Ishikawa (cell line): ENCODE measurements around the gene NEUROD4.

Source experiments
- CEBPB ChIP-seq: IDR thresholded peaks from 2 replicates; pipeline ENCODE4 v1.6.1; 2012
- CREB1 ChIP-seq: IDR thresholded peaks from 2 replicates; pipeline ENCODE4 v1.6.1; 2012; ENCODE audit warnings: low read depth
- EGR1 ChIP-seq: IDR thresholded peaks from 2 replicates; pipeline ENCODE4 v1.6.1; 2012
- EP300 ChIP-seq: IDR thresholded peaks from 2 replicates; pipeline ENCODE4 v1.6.1; 2012; ENCODE audit warnings: borderline replicate concordance
- FOXM1 ChIP-seq: IDR thresholded peaks from 2 replicates; pipeline ENCODE4 v1.6.1; 2012; ENCODE audit warnings: low read depth, borderline replicate concordance
- NFIC ChIP-seq: IDR thresholded peaks from 2 replicates; pipeline ENCODE4 v1.6.1; 2012
- RAD21 ChIP-seq: IDR thresholded peaks from 2 replicates; pipeline ENCODE4 v1.6.1; 2012; ENCODE audit warnings: low read depth
- TAF1 ChIP-seq: IDR thresholded peaks from 2 replicates; pipeline ENCODE4 v1.6.1; 2012; ENCODE audit warnings: low read depth, mild to moderate bottlenecking
- TCF12 ChIP-seq: IDR thresholded peaks from 2 replicates; pipeline ENCODE4 v1.6.1; 2012; ENCODE audit warnings: low read depth
- TEAD4 ChIP-seq: IDR thresholded peaks from 2 replicates; pipeline ENCODE4 v1.6.1; 2012
- YY1 ChIP-seq: IDR thresholded peaks from 2 replicates; pipeline ENCODE4 v1.6.1; 2012; ENCODE audit warnings: low read depth
- ZBTB7A ChIP-seq: IDR thresholded peaks from 2 replicates; pipeline ENCODE4 v1.6.1; 2012; ENCODE audit warnings: low read depth
- TF ChIP-seq, protein P1 (sequence below): IDR thresholded peaks from 2 replicates; pipeline ENCODE4 v1.6.1; 2012
- TF ChIP-seq, protein P2 (sequence below): IDR thresholded peaks from 2 replicates; pipeline ENCODE4 v1.6.1; 2012
- TF ChIP-seq, protein P3 (sequence below): IDR thresholded peaks from 2 replicates; pipeline ENCODE4 v1.6.1; 2012; ENCODE audit warnings: low read depth, mild to moderate bottlenecking

The NEUROD4 gene

DNA sequence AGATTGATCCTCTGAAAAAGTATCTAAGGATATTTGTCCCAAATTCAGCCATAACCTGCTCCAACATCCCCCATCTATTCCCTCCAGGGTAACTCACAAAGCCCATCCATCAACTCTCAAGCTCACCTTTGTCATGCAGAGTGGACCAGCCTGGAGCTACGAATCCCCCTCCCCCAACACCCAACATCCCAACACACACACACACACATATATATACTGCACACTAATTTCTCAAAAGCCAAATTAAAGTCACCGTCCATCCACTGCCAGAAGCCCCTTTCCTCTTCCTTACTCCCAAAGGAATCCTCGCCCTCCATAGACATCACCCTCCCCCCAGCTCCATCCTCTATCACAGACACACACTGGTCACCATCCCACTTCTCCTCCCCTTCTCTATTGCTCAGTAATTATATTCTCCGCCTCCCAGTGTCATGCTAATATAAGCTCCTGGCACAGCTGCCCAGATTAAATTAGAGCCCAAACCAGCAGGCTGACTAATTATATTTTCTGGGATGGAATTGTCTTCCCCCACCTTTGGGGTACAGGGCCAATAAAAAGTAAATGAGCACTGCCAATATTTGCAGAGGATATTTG is 21.7 kb upstream of the NEUROD4 start:
- TF ChIP-seq CREB1 (no peak), NFIC (no peak), EP300 (no peak), ZBTB7A (no peak), CEBPB (no peak)
- TF ChIP-seq, protein P1, sequence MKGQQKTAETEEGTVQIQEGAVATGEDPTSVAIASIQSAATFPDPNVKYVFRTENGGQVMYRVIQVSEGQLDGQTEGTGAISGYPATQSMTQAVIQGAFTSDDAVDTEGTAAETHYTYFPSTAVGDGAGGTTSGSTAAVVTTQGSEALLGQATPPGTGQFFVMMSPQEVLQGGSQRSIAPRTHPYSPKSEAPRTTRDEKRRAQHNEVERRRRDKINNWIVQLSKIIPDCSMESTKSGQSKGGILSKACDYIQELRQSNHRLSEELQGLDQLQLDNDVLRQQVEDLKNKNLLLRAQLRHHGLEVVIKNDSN = no peak

DNA sequence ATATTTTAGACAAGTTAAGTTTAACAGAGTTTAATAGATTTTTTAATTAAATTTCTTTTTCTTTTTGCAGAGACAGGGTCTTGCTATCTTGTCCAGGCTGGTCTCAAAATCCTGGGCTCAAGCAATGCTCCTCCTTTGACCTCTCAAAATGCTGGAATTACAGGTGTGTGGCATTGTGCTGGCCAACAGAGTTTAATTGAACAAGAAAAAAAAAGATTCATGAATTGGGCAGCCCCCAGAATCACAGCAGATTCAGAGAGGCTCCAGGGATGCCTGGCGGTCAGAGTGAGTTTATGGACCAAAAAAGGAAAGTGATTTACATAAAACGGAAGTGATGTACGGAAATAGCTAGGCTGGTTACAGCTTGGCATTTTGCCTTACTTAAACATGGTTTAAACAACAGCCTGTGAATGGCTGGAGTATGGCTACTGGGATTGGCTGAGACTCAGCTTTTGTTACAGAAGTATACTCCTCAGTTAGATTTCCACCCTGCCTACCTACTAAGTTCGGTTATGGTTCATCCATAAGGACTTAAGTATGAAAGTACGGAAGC is 20.7 kb upstream of the NEUROD4 start:
- TF ChIP-seq, protein P2, sequence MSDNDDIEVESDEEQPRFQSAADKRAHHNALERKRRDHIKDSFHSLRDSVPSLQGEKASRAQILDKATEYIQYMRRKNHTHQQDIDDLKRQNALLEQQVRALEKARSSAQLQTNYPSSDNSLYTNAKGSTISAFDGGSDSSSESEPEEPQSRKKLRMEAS = no peak

DNA sequence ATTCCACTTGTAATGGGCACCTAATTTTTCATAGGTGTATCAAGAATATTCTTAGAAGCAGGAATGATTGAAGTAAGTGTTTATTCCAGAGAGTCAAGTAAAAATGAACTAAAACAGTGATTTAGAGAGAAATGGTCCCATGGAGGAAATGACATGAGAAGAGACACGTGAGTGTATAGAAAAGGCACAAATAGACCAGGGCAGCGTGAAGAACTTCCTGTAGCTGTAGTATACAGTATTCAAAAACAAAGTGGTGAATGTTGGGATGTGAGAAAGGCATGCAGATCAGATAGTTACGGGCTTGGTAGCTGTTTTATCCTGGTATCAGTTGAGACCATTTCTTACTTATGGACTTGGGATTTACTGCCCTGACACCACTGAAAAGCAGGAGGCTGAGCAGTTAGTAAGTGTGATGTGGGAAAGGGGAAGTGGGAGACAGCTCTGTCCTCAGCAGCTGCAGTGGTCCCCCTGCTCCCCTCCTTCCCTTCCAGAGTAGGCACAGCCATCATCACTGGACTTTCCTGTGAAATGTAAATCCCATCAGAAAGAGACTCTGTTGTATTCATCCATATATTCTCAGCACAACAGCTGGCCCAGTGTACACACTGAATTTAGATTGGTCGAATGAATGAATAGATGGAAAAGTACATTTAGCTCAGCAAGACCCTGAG is 18.4 kb upstream of the NEUROD4 start:
- TF ChIP-seq, protein P2 = no peak
- TF ChIP-seq ZBTB7A = no peak
- no peak for TF ChIP-seq TAF1
- no peak for TF ChIP-seq EP300
- TF ChIP-seq, protein P1 = no peak
- TF ChIP-seq RAD21 = no peak
- no peak for TF ChIP-seq YY1
- no peak for TF ChIP-seq CREB1
- TF ChIP-seq EGR1 = no peak
- TF ChIP-seq TCF12 = no peak
- TF ChIP-seq CEBPB = no peak
- TF ChIP-seq, protein P3, sequence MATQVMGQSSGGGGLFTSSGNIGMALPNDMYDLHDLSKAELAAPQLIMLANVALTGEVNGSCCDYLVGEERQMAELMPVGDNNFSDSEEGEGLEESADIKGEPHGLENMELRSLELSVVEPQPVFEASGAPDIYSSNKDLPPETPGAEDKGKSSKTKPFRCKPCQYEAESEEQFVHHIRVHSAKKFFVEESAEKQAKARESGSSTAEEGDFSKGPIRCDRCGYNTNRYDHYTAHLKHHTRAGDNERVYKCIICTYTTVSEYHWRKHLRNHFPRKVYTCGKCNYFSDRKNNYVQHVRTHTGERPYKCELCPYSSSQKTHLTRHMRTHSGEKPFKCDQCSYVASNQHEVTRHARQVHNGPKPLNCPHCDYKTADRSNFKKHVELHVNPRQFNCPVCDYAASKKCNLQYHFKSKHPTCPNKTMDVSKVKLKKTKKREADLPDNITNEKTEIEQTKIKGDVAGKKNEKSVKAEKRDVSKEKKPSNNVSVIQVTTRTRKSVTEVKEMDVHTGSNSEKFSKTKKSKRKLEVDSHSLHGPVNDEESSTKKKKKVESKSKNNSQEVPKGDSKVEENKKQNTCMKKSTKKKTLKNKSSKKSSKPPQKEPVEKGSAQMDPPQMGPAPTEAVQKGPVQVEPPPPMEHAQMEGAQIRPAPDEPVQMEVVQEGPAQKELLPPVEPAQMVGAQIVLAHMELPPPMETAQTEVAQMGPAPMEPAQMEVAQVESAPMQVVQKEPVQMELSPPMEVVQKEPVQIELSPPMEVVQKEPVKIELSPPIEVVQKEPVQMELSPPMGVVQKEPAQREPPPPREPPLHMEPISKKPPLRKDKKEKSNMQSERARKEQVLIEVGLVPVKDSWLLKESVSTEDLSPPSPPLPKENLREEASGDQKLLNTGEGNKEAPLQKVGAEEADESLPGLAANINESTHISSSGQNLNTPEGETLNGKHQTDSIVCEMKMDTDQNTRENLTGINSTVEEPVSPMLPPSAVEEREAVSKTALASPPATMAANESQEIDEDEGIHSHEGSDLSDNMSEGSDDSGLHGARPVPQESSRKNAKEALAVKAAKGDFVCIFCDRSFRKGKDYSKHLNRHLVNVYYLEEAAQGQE = no peak
- TF ChIP-seq TEAD4 = no peak

DNA sequence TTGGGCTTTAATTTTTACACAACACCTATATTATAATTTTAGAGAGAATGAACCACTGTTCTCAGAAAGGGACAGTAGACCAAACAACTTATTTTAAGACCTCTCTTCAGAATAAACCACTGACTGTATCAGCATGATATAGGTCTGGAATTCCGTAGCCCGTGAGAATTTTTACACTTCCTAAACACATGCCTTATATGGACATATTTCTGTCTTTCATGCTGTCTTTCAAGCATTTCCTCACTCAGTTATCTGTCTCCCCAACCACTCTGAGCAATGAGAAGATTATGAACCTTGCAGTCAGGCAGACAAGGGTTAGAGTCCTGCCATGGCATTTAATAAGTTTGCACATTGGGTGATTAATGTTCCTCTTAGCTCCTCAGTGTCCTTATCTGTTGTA is 17.4 kb upstream of the NEUROD4 start:
- TF ChIP-seq, protein P2 = no peak
- no peak for TF ChIP-seq EP300
- no peak for TF ChIP-seq TEAD4
- no peak for TF ChIP-seq RAD21
- TF ChIP-seq, protein P3 = no peak
- TF ChIP-seq NFIC = no peak
- TF ChIP-seq CEBPB = no peak
- no peak for TF ChIP-seq YY1
- no peak for TF ChIP-seq TAF1
- TF ChIP-seq TCF12 = no peak
- TF ChIP-seq ZBTB7A = no peak
- TF ChIP-seq, protein P1 = no peak
- no peak for TF ChIP-seq FOXM1
- TF ChIP-seq EGR1 = no peak
- TF ChIP-seq CREB1 = no peak

DNA sequence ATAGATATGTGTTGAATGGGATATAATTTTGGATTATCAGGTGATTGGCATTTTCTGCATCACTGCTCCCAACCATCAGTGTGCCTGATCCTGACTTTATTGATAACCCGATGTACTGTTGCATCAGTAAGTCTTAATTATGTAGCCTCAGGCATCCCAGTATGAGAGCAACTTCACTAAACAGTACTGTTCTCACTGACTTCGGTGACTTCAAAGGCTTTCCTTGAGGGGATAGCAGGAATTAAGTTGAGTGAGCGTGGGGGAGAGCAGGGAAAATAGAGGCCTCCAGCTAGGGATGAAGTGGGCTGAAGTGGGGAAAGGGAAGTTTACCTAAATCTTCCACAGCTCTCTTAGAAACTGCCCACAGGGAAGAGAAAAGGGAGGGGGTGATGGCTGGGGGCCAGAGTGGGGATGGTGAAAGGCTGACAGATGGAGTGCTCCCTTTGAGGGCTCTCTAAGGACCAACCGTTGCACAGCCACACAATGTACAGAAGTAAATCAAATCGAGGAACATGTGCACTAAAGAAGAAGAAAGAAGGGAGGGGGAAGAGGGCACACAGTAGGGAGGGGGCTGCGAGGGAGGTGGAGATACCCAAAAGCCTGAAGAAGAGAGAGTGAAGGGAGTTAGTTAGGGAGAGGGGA is 10.7 kb upstream of the NEUROD4 start:
- no peak for TF ChIP-seq TAF1
- no peak for TF ChIP-seq CEBPB
- no peak for TF ChIP-seq CREB1
- TF ChIP-seq YY1 = no peak
- TF ChIP-seq EGR1 = no peak
